Epithelial cell of prostate (primary cell): ENCODE measurements around the gene PTAR1.

ENCODE experiments used
- DNase-seq: peaks from one replicate; pipeline ENCODE4 v3.0.0-alpha.2; 2011; ENCODE audit warnings: low read depth, low spot score
- H3K27ac ChIP-seq: fragments of 450-650 bp; 2 replicates; pipeline ENCODE4 v1.5.1; 2017; ENCODE audit warnings: mild to moderate bottlenecking

The PTAR1 gene

DNA sequence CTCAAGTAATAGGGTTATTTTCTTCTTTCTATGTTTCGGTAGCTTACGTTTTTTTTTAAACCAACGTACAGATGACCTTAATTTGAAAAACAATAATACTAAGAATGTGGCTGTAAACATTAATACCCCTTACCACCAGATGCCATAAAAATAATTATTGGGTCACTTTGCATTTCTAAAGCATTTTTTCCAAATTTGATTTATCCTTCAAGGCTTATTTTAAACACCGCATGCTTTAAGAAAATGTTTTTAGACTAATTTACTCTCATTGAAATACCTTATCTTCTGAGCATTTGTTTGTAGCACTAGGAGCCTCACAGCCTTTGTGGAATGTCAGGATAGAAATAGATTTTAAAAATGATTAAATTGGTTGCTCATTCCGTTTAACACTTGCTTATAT is 81.9 kb downstream of the PTAR1 start:
- no peak overlapping the region for H3K27ac ChIP-seq
- no peak for DNase-seq

DNA sequence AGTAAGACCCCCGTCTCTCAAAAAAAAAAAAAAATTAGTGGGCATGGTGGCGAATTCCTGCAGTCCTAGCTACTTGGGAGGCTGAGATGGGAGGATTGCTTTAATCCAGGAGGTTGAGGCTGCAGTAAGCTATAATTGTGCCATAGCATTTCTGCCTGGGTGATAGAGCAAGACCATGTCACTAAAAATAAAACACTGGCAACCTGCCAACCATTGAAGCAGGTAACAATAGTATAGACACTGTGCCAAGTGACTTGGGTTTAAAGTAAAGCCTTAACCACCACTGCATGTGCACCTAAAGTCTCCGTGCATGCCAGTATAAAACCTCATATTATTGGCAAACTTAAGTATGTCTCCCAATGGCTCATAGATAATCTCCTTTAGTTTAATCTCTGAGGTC is 84.2 kb downstream of the PTAR1 start:
- peak overlapping the region; percentile 64 for H3K27ac ChIP-seq
- DNase-seq, result no peak

DNA sequence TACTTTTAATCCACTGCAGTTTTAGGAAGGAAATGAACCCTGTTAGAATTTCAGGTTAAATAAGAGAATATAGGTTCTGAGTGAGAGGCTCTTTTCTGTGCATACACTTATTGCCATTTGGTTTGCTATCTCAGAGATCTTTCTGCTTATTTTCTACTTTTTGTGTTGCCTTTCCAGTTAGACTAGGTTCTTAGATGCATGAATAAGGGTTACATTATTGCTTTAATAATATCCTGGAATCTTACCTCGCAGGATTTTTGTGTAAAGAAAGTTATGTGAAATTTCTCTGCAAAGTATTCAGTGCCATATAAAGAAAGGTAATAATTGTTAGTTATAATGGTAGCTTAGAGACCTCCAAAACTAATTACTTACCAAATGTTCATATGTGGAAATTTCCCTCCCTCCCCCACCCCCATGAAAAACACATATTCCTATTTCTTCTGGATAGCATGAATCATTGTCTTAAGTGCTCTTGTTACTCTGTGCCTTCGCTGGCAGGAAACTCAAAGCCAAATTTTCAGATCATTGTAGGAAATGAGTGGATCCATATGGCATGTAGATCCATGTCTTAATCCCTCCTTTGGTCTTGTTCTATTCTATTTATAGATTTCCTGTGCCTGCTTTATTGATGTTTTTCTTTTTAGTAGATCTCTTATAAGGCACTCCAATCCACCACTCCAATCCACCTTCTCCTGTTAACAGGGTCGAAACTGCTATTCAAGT is 84.9 kb downstream of the PTAR1 start:
- peak; percentile 10 for DNase-seq
- H3K27ac ChIP-seq, result peak overlapping the region; percentile 64

DNA sequence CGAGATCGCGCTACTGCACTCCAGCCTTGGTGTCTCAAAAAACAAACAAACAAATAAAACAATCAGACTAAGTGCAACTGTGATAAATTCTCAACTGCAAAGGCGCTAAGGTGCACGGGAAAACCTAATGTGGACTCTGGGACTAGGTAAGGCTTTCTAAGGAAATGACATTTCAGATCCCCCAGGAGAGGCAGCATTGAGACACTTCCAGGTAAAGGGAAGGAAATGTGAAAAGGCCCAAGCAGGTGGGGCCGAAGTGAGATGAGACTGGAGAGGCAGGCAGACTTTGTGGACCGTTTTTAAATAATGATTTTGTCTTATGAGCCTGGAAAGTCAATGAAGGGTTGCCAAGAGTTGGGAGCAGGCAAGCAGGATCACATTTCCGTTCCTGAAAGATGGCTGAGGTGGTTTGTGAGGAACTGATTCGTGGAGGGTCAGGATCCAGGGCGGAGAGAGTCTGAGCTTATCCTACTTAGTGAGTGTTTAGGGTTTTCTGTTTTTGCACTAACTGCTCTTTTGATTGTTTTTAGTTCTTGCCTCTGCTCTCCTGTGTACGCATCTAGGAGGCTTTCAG is 85.6 kb downstream of the PTAR1 start:
- no peak for DNase-seq
- H3K27ac ChIP-seq, result peak overlapping the region; percentile 64

DNA sequence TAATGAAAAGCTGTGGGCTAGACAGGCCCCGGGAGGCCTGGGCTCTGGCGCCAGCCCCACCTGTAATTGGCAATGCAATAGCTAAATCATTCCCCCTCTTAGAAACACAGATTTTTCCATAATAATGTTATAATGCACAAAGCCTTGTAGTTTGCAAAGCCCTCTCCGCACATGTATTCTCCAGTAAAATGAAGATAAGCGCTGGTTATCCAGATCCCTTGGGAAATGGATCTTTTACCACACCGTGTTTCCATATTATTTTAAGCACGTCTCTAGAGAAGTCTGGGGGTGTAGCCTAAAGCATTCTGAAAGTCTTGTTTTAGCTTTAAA is 86.5 kb downstream of the PTAR1 start:
- H3K27ac ChIP-seq, result peak overlapping the region; percentile 3
- no peak for DNase-seq

DNA sequence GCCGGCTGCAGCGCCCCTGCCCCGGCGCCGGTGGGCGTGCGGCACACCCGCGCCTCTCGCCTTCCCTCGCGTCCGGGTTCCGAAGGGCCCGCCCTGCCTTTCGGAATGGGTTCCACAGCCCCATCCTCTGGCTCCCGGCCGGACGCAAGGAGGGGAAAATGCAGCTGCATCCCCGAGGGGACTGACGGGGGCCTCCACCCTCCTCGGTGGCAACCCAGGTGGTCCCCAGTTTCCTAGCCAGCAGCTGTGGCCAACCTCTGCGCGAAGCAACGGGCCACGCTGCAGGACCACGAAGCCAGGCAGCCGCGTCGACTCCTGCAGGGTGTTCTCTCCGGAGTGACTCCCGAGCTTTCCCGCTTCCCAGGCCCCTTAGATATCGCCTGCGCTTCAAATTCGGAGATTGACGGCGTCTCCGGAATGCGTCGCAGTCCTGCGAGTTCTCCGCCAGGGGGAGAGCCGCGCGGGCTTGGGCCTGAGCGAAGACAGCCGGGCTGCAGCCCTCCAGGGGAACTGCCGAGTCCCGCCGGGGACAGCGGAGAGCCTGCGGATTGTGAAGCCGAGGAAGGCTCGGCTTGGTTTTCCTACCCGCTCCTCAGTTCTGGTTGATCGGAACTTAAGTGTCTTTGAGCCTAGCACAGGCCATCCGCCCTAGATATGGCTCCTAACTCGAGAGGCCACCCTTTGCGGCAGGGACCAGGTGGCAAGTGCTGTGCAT is 87.1 kb downstream of the PTAR1 start:
- DNase-seq, result peak; percentile 24
- H3K27ac ChIP-seq, result peak overlapping the region; percentile 3

DNA sequence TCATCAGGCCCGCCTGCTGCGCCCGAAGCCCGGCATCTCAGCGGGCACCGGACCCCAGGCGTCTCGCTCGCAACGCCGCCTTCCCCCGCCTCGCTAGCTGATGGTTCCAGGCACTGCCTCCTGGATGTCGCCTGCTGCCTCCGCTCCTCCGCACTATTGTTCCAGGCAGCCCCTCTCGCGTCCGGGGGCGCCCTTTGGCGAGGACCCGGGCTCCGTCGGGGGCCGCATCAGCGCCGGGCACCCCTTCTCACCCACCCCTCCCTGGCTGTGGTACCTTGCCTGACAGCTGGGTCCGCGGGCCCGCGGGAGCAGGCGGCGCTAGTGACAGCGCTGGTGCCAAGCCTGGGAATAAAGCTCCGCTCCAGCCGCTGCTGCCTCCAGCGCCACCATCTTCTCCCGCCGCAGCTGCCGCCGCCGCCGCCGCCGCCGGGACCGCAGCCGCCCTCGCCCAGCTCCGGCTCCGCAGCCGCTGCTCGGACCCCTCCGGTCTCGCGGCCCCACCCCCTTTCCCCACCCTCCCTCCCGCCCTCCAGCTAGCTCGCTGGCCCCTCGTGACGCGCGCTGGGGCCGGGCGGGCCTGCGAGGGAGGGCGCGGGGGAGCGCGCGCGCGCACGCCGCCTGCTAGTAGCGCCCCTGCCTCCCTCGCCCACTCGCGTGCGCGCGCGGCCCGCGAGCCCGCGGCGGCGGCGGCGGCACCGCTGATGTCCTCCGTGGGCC is 87.8 kb downstream of the PTAR1 start, which contains the start of gene APBA1:
TSS of gene APBA1 (minus strand) at position 493 of the 717 bp plus-strand sequence.
- no peak for DNase-seq
- peak within 1 kb of the TSS; percentile 3 for H3K27ac ChIP-seq

DNA sequence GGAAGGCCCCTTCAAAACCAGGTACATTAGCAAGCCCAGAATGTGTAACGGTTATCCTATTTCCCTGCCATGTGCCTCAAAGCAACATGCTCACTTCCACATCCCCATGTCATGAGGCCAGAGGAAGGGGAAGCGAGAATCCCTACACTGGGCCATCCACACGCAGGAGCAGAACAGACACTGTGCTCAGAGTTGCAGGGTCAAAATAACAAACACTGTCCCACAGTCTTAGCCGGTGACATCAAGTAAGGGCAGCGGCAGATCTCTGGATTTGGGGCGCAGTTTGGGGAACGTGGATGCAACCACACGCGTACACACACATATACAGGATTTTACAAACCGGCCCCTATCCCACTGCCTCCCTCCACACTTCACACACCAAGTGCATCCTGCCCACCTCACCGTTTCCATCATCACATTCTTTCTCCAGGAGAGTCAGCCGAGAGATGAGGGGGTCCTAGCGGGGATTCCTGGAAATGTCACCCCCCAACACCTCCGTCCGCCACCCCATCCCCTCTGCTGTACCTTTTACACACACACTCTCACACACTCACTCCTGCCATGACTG is 88.4 kb downstream of the PTAR1 start:
- H3K27ac ChIP-seq, result no peak overlapping the region
- DNase-seq, result no peak

DNA sequence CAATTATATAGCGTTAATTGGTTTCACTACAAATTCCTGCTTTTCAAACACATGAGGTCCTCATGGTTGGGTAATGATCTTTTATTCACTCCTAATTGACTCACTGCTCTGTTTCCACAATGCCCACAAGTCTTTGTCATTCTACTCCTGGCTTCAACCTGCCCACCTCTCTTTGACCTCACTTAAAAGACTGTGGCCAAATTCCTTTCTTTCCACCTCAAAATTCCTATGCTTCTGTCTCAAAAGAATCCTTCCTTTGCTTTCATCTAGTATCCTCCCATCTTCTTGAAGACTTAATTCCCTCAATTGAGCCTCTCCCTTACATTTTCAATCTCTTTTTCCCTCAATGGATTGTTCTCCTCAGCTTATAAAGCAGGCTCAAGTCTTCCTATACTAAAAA is 92.5 kb downstream of the PTAR1 start:
- H3K27ac ChIP-seq, result no peak overlapping the region
- DNase-seq, result no peak

DNA sequence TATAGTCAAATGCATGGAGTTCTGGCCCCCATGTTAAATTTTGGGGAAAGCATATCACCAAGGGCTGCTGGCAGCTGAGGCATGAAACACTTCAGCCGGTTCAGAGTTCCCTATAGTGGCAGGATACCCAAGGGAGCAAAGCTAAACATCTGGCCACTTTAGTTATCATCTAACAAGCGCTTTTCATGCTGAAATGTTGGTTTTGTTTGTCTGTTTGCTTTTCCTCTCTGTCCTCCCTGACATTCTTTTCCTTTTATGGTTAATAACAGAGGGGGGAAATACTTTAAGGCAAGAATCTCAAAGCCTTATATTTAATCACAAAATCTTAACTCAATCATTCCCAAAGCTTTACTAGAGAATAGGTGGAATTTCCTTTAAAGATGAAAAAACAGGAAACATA is 99.5 kb downstream of the PTAR1 start:
- DNase-seq, result no peak
- no peak overlapping the region for H3K27ac ChIP-seq
